Dedifferentiated amniotic fluid mesenchymal stem cell (primary cell): ENCODE results near the gene LILRB3.
"Not testable (repeated sequence)": the region's sequence is repeated elsewhere in the genome, so short reads cannot be mapped to it uniquely, and the experiment has no call there.

ENCODE experiments used
- DNase-seq: peaks from one replicate; pipeline ENCODE4 v3.0.0-alpha.2; 2016; ENCODE audit errors: extremely low spot score

The LILRB3 gene

DNA sequence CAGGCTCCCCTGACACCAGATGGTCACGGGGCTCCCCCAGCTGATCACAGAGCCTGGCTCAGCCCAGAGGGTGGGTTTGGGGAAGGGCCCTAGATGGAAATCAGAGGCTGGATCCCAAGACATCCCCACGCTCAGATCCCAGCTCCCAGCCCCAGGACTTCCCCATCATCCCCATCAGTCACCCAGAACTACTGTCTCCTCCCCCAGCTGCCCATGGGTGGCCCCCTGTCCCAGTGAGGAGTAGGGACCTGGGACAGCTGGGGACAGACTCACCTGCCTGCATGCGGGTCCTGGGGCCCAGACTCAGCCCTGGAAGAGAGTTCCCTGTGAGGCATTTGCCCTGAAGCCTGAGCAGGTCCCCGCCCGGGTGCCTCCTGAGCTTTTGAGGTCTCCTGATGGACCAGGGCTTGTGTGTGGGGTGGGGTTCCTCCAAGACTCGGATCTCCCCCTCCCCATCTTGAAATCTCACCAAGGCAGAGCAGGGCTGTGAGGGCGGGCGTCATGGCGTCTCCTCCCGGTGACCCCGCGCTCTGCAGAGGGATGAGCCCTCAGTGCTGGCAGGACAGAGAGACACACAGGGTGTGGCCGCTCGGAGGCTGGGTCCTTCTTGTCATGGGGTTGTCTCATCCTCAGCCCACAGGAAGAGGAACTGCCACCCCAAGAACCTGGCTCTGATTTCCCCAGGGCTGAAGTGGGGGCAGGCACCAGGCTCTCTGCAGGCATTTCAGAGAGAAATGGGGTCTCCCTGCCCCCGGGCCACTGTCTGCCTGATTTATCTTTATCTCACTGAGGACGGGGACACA lies at the start of gene LILRB3:
Gene LILRB3, minus strand, starts transcription at position 534 of the 803 bp plus-strand sequence. Its CDS starts 31 bp downstream, at position 503.
- DNase-seq: peak; percentile 1

DNA sequence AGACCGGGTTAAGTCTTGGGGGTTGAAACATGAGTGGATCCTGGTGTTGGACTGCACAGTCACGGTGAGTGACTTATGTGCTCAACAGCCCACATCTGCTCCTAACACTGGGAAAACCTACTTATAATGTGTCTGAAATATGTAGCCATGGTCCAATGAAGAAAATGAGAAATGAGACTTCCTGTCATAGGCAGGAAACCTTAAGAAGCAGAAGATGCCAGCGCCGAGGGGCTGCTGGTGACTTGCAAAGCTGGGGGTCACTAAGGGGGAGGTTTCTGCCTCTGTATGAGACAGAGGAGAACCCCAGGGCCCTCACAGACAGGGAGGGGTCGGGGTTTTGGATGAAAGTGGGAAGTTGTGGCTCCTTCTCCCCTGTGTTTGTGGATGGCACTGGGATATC lies 49.4 kb upstream of the LILRB3 start:
- not testable (repeated sequence) for DNase-seq

DNA sequence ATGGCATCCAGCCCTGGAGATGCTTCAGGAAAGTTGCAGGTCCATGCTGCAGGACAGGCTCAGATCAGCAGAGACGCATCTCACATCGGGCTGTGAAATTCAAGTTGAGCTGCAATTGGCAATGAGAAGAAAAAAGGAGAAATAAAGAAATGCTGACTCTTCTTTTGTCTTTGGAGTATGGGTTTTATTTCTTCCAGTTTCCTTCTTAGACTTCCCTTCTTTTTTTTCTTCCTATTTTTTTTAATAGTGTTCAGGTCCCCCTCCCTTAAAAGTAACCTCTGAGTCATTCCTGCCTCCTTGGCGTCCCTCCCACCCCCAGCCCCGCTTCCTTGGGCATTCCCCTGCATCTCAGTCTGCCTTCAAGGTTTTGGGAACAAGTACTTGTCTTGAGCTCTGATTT lies 48.8 kb upstream of the LILRB3 start:
- DNase-seq: not testable (repeated sequence)

GRCh38 chr19:54271106-54271505 lies 48.3 kb upstream of the LILRB3 start:
- DNase-seq: no peak

GRCh38 chr19:54268936-54269335 lies 46.1 kb upstream of the LILRB3 start:
- DNase-seq: no peak

DNA sequence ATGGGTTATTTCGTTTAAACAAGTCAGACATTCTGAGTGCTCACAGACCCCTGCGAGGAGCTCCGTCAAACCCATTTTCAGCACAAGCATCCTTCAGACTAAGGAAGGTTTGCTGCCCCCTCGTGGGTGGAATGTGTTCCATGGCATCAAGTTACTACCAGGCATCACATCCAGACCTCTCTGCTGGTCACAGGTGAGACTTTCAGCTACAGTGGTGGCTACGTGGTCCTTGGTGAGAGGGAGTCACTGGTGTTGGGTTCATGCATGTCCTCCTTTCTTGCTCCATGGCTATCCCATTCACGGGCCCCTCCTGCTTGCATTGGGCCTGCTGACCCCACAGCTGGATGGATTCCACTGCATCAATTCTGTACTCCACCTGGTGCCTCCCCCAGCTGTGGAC lies 43.3 kb upstream of the LILRB3 start:
- DNase-seq: no peak

- DNase-seq: no peak
These were observed 39.7 kb upstream of the LILRB3 start for GRCh38 chr19:54262470-54262869.

GRCh38 chr19:54262066-54262465 lies 39.3 kb upstream of the LILRB3 start:
- DNase-seq: no peak

DNA sequence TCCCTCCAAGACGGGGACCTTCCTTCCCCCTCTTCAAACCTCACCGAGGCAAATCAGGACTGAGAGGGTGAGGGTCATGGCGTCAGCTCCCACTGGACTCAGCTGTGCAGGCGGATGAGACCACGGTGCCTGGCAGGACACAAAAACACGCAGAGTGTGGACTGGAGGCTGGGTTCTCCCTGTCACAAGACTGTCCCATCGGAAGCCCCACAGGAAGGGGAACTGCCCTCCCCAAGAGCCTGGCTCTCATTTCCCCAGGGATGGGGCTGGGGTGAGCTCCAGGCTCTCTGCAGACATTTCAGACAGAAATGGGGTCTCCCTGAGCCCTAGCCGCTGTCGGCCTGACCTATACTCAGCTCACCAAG lies 34.3 kb upstream of the LILRB3 start, which contains the start of gene LILRB5:
Gene LILRB5, minus strand, starts transcription at position 158 of the 365 bp plus-strand sequence. Its CDS starts 80 bp downstream, at position 78.
- no peak for DNase-seq

GRCh38 chr19:54256250-54257115 lies 33.7 kb upstream of the LILRB3 start:
- no peak for DNase-seq

- no peak for DNase-seq
These were observed 32.4 kb upstream of the LILRB3 start for GRCh38 chr19:54255105-54255775.

DNA sequence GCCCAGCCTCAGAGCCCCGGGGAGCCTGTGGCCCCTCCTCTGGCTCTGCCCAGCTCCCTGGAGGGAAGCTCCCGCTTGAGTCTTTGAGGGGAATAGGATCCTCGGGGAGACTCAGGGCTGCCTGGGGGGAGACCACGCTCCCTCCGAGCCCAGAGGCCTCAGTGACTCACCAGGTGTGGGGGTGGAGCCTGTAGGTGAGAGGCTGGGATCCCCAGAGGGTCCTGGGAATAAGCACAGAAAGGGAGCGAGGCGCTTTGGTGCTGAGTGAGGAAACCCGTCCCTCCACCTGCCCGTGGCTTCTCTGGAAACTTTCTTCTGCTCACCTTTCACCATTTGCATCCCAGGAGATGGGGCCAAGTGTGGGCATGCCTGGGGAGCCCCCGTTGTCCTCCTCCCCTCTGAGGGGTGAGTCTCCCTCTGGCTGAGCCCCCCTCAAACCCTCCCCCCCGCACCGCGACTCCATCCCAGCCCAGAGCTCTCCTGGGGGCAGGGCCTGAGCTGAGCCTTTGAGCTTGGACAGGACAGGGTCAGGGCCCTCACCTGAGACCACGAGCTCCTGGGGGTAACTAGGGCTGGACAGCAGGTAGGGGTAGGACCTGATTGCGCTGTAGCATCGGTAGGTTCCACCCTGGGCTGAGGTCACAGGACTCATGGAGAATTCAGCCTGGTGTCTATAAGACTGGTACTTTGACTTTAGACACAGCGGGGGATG lies 31.5 kb upstream of the LILRB3 start:
- DNase-seq: no peak

DNA sequence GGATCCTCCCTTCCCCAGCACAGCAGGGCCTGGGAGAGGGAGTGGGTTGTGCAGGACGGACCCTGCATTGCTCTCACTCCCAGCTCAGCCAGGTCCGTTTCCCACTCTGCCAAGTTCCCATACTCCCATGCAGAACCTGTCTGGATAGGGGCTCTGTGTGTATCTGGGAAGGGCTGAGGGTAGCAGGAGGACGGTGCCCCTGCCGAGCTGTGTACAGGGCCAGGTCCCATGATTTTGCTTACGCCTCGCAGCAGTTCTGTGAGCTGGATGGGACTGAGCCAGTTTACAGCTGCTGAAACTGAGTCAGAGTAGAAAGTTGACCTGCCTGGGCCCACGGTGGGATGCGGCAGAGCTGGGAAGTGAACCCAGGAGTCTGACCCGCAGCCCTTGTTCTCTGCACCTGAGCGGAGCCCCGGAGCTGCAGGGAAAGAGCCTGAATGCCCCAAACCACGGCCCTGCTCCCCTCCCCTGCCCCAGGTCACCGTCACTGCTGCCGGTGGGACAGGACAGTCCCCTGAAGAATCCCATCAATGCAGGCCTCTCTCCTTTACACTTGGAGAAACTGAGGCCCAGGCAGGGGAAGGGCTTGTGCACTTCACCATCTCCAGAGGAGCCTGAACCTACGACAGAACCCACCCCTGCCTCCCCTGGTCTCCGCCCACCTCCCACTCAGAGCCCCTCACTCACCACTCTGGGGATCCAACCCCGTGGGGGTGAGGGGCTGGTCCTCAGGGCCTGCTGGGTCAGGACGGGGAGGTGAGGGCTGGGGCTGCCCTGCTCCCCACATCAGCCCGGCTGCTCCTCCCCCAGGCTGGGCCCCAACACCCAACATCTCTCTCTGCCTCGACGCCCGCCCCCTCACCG lies 30.8 kb upstream of the LILRB3 start:
- DNase-seq: no peak

DNA sequence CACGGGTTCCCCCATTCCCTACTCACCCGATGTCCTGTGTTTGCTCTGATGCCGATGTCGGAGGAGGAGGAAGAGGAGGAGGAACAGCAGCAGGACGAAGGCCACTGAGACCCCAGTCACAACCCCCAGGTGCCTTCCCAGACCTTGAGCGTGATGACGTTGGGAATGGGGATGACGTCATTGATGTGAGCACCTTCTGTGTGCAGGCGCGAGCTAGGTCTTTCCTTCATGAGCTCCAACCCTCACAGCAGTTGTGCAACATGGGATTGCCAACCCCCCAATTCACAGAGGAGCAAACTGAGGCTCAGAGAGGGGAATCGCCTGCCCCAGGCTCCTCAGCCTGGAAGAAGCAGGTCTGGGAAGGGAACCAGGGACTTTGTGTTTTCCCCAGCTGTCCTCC lies 30.0 kb upstream of the LILRB3 start:
- DNase-seq: no peak

DNA sequence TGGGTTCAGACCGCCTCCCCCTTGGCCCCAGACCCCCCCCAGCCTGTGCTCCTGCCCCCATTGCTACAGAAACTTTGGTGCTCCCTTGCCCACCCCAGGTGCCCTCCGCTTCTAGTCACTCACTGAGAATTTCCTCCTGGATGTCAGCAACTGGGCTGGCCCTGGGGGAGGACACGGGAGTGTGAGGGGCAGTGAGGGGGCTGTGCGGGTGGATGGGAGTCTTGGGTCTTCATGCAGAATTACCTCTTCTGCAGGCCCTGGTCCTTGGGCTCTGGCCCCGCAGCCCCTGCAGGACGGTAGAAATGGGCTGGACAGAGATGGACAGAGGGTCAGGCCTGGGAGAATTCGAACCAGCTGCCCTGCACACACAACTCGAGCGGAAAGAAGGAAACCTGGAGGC lies 29.4 kb upstream of the LILRB3 start:
- DNase-seq: no peak

GRCh38 chr19:54248016-54248601 lies 25.3 kb upstream of the LILRB3 start:
- DNase-seq: no peak

DNA sequence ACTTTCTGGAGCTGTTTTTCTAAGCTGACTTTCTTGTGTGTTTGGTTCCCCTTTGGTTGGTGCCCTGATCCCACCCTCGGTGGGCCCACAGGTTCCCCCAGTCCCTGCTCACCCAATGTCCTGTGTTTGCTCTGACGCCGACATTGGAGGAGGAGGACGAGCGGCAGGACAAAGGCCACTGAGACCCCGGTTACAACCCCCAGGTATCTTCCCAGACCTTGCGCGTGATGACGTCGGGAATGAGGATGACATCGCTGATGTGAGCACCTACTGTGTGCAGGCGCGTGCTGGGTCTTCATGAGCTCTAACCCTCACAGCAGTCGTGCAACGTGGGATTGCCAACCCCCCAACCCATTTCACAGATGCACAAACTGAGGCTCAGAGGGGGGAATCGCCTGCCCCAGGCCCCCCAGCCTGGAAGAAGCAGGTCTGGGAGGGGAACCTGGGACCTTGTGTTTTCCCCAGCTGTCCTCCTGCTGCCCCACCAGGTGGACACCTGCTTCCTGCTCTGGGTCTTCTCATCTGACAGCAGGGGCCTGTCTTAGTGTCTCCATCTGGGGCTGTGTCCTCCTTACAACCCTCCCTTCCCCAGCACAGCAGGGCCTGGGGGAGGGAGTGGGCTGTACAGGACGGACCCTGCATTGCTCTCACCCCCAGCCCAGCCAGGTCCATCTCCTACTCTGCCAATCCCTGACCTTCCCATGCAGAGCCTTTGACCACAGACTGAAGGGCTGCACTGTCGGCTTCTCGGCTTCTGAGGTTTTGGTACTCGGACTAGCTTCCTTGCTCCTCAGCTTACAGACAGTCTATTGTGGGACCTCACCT lies 24.5 kb upstream of the LILRB3 start:
- DNase-seq: no peak

GRCh38 chr19:54245936-54246335 lies 23.1 kb upstream of the LILRB3 start:
- no peak for DNase-seq

GRCh38 chr19:54243809-54244208 lies 21.0 kb upstream of the LILRB3 start:
- DNase-seq: not testable (repeated sequence)
